GM19099 (cell line): ENCODE results near the gene S100A1.
A peak's percentile ranks its signal among the peaks of the same experiment; 100 is the strongest.

ENCODE experiments used
- POLR2A ChIP-seq: IDR thresholded peaks from 3 replicates; pipeline ENCODE4 v1.6.1; 2011; ENCODE audit warnings: low read depth; ENCODE audit not compliant: insufficient read length; ENCODE audit errors: extremely low read depth

Gene S100A1

GRCh38 chr1:153658400-153659174 is 30.4 kb downstream of the S100A1 start, which contains the start of gene SNAPIN:
Gene SNAPIN (plus strand): TSS chr1:153658703. CDS start chr1:153658744, 41 bp downstream.
- TF ChIP-seq POLR2A, result peak; percentile 90

GRCh38 chr1:153659175-153659534 is 30.9 kb downstream of the S100A1 start:
- no peak for TF ChIP-seq POLR2A

GRCh38 chr1:153659656-153660055 is 31.4 kb downstream of the S100A1 start:
- no peak for TF ChIP-seq POLR2A

GRCh38 chr1:153661111-153661708 is 33.0 kb downstream of the S100A1 start:
- no peak for TF ChIP-seq POLR2A

DNA sequence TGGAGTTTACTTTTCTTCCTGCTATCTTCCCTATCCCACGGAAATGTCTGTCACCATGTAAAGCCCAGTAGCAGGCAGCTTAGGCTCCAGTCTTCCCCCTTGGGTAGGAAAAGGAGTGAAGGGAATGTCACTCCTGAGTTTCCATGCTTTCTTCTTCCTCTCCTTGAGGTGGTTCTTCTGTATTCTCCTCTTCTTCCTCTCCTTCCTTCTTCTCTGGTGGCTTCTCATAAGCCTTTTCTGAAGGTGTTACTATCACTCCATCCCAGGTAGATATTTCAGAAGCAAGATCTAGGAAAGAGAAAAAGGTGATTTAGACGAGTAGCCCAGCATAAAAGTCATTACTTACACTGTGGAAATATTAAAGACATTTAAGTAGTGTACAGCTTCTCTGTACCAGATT is 34.0 kb downstream of the S100A1 start:
- TF ChIP-seq POLR2A, result peak; percentile 5

DNA sequence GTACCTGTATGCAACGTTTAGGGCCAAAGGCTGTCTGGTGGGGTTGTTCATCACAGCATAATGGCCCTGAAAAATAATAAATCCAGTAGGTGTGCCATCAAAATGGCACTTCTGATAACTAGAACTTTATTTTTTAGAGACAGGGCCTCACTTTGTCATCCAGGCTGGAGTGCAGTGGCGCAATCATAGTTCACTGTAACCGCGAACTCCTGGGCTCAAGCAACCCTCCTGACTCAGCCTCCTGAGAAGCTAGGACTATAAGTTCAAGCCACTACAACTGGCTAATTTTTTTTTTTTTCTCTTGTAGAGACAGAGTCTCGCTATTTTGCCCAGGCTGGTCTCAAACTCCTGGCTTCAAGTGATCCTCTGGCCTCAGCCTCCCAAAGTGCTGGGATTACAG is 35.0 kb downstream of the S100A1 start:
- TF ChIP-seq POLR2A, result no peak

- TF ChIP-seq POLR2A, result no peak
These were observed 39.2 kb downstream of the S100A1 start for GRCh38 chr1:153667439-153667838.

GRCh38 chr1:153669606-153670005 is 41.4 kb downstream of the S100A1 start:
- TF ChIP-seq POLR2A, result no peak

DNA sequence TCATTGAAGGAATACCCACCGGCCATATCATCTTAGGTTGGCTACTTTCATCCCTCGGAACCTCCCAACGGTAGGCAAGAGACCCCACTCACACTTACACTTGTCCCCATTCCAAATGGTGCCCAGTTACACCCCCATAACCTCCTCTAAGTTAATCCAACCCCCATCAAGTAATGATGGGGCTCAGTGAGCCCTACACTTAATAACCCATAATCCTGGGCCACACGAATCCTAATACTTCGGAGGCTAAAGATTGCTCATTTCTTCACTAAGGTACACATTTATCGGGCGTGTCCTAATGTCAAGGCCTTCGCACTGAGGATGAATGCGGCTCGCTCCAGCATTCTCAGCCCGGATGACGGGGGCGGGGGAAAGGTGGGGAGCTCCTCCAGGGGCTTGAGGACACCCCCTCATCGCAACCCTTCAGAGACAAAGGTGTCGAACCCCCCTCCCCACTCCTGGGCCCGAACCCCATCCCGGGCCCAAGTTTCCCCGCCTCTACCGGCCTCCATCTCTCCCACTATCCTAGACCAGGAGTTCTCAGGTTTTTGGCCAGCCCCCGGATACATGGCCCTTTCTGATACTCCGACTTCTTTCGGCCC is 42.1 kb downstream of the S100A1 start:
- TF ChIP-seq POLR2A, result no peak

GRCh38 chr1:153670859-153671627 is 42.8 kb downstream of the S100A1 start, which contains the start of gene ILF2:
Gene ILF2 (minus strand): TSS chr1:153670993. CDS start chr1:153670922, 71 bp downstream.
- TF ChIP-seq POLR2A, result peak; percentile 90

DNA sequence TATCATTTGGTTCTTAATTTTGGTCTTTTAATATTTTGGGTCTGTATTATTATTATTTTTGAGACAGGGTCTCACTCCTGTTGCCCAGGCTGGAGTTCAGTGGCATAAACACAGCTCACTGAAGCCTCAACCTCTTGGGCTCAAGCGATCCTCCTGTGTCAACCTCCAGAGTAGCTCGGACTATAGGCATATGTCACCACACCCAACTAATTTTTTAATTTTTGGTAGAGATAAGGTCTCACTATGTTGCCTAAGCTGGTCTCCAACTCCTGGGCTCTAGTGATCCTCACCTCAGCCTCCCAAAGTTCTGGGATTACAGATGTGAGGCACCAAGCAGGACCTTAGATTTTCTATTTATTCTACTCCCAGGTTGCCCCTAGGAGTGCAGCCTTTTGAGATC is 45.3 kb downstream of the S100A1 start:
- no peak for TF ChIP-seq POLR2A

GRCh38 chr1:153677718-153678518 is 49.7 kb downstream of the S100A1 start:
- no peak for TF ChIP-seq POLR2A

DNA sequence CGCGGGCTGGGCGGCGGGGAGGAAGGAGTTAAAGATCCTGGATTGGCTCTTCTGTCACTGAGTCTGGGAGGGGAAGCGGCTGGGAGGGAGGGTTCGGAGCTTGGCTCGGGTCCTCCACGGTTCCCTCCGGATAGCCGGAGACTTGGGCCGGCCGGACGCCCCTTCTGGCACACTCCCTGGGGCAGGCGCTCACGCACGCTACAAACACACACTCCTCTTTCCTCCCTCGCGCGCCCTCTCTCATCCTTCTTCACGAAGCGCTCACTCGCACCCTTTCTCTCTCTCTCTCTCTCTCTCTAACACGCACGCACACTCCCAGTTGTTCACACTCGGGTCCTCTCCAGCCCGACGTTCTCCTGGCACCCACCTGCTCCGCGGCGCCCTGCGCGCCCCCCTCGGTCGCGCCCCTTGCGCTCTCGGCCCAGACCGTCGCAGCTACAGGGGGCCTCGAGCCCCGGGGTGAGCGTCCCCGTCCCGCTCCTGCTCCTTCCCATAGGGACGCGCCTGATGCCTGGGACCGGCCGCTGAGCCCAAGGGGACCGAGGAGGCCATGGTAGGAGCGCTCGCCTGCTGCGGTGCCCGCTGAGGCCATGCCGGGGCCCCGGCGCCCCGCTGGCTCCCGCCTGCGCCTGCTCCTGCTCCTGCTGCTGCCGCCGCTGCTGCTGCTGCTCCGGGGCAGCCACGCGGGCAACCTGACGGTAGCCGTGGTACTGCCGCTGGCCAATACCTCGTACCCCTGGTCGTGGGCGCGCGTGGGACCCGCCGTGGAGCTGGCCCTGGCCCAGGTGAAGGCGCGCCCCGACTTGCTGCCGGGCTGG is 50.5 kb downstream of the S100A1 start, which contains the start of gene NPR1:
NPR1 (plus strand) TSS at position 170 of the 818 bp plus-strand sequence; CDS start at position 591, 421 bp downstream.
- no peak for TF ChIP-seq POLR2A
